GM19043 (cell line): ENCODE data around the gene SIPA1L3.

Experiments
- ATAC-seq: cut with Tn5 transposase; IDR thresholded peaks from one replicate; pipeline ENCODE4 v1.9.1; 2021; ENCODE audit warnings: low read depth; ENCODE audit not compliant: unreplicated experiment

Gene SIPA1L3

DNA sequence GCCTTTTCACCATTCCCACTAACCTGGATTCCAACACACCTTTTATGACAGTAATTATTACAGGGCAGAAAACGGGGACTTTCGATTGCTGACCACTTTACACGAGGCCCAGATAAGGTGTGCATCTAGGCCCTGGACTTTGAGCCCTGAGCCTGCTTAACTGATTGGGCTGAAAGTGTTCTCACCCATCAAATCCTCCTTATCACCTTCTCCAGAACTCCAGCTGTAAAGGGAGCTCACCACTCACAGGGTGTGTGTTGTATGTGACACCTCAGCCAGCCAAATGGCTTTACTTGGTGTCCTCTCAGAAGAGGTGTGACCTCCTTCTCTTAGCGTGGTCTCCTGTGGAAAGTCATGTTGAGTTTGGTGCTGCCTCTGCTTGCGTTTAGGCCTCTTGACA, 36.5 kb downstream of the SIPA1L3 start:
- no peak for ATAC-seq

DNA sequence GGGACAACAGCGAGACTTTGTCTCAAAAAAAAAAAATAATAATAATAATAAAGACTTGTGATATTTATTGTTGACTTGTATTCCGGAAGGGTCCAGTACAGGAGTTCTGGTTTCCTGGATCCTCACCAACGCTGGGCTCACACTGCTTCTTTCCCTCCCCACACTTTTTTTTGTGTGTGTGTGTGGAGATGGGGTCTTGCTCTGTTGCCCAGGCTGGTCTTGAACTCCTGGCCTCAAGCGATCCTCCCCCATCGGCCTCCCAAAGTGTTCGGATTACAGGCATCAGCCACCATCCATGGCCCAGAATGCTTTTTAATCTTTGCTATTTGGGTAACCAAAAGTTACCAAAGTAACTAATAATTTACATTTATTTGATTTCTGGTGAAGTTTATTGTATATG, 39.1 kb downstream of the SIPA1L3 start:
- no peak for ATAC-seq

DNA sequence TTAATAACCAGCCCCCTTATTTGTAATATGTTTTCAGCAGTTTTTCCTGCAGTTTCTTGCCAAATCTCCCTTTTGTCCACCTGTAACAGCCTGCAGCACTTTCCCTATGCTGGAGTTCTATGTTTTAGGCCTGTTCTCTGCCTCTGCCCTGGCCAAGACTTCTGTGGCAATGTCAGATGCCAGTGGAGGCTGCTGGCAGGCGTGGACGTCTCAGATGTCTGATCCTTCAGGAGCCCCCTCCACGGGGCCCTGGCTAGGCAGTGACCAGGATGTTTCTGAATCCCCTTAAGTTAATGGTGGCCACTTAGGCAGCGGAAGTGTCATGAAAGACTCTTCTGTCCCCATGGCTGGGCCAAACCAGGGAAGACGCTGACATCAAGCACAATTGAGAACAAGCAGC, 40.8 kb downstream of the SIPA1L3 start:
- no peak for ATAC-seq

DNA sequence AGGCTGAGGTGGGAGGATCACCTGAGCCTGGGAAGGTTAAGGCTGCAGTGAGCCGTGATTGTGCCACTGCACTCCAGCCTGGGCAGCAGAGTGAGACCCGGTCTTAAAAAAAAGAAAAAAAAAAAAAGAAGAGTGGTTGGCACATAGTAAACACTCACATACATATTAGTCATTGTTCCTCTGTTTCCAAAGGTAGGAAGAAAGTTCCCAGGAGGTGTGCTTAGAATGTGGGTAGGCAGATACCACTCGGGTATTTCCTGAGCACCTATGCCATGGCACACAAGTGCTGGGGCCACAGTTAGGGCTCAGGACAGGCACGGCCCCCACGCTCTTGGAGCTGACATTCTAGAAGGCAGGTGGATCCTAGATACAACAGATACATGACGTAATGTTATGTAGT, 41.4 kb downstream of the SIPA1L3 start:
- no peak for ATAC-seq

DNA sequence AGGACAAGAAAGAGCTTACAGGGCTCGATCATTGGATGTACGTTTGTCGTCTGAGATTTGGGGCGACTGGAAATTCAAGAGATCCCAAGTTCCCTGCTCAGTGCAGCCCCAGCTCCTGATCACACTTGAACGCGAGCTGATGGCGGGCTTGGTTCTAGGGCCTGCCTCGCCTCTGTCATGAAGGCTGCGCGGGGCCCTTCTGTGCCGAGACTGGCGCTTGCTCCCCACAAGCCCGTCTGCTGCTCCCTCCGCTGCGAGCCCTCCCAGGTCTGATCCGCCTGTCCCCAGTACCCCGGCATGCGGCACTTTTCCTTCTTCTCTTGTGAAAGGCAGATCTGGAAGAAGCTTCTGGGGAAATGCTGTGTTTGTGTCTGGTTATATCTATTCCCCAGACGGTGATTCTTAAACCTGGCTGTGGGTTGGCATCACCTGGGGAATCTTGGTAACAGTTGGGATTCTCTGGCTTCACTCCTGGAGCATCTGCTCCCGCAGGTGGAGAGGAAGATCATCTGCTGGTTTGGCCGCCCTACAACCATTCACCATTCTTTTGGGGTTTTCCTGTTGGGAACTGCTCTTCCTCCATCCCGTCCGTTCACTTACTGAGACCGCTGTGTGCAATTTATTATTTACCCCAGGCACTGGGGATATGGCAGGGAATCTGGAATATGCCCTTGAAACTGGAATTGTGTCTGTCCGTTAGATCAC, 43.6 kb downstream of the SIPA1L3 start:
- no peak for ATAC-seq

DNA sequence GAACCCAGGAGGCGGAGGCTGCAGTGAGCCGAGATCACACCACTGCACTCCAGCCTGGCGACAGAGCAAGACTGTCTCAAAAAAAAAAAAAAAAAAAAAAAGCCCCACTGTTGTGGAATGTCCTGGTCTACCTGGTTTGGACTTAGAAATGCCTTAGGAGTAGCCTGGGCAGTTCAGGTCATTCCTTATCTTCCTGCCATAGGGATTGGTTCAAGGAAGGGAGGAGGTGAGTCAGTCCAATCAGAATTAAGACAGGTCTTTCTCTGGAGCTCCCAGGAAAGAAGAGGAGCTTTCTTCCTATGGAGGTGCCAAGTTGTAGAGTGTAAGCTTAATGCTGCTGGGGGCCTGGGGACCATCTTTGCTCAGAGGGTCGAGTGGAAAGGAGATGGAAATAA, 44.8 kb downstream of the SIPA1L3 start:
- no peak for ATAC-seq

DNA sequence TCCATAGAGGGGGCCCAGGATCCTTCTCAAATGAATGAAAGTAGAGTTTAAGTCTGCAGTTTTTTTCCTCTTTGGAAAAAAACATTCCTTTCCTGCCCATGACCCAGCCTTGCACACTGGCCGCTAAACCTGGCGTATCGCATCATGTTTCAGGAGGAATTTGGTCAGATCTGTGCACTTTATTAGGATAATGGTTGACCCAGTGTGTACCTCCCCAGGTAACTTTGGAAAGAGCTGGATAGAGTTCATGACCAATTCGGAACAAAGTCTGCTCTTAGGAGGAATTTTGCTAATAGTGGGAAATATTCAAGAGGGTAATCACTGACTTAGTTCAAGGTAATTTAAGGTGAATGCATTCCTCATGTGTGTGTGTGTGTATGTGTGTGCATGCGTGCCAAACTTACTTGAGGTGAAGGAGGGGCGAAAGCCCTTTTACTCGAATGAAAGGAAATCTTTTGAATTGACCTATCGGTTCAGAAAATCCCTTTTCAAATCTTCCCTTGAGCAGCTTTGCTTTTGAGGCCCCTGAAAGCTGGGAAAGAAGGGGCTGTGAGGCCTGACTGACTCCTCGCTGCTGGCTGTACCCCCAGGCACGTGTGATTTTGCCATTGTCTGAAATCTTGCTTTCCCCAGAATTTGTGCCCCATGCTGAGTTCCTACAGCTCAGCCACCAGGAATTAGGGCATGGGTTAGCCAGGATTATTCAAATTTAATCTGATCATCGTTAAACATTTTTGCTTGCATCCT, 46.3 kb downstream of the SIPA1L3 start:
- ATAC-seq = no peak

DNA sequence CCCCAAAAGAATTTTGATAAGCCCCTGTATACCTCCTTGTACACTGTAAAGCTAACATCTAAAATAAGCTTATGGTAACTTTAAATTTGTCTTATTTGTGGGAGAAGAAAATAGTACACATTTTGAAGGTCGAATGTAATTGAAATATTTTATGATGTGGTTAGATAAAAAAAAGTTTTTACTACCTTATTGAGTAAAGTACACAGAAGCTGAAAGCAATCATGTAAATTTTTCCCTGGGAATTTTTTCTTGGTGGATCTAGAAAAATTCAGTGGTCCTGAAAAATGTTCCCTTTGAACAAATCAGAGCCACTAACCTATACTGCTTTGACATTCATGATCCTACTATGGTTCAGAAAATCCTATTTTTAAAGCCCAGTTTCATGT, 46.9 kb downstream of the SIPA1L3 start:
- no peak for ATAC-seq

DNA sequence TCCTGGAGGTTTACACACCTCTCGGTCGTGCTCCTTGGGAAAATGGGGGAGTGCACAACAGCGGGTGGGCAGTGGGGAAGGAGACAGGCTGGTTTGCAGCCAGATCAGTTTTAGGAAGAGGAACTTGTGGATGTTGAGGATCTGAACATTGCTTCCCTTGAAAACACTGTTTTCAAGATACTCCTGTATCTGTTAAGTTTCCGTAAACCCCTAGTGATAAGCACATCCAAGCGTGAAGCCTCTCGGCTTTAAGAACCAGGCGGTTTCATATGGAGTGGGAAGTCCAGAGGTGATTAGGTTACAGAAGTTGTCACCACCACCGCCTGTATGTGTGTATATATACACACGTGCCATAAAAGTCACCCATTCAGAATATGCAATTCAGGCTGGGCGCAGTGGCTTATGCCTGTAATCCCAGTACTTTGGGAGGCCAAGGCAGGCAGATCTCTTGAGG, 47.4 kb downstream of the SIPA1L3 start:
- ATAC-seq = no peak

DNA sequence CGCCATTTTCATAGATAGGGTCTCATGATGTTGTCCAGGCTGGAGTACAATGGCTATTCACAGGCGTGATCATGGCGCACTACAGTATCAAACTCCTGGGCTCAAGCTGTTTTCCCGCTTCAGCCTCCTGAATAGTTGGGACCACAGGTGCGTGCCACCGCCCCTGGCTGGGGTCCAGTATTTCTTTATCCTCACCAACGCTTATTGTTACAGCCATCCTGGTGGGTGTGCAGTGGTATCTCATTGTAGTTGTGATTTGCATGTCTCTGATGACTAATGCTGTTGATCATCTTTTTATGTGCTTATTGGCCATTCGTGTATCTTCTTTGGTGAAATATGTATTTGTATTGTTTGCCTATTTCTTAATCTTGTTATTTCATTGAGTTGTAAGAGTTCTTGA, 49.0 kb downstream of the SIPA1L3 start:
- no peak for ATAC-seq

DNA sequence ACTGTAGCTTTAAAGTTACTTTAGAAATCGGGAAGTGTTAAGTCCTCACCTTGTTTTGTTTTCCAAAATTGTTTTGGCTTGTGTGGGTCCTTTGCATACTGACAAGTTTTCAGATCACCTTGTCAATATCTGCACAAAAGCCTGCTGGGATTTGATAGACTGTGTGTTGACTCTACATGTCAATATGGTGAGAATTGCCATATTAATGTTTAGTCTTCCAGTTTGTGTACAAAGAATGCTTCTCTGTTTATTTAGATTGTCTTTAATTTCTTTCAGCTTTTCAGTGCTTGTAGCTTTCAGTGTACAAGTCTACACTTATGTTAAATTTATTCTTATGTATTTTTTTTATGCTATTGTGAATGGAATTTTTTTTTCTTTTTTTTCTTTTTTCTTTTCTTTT, 50.2 kb downstream of the SIPA1L3 start:
- no peak for ATAC-seq

DNA sequence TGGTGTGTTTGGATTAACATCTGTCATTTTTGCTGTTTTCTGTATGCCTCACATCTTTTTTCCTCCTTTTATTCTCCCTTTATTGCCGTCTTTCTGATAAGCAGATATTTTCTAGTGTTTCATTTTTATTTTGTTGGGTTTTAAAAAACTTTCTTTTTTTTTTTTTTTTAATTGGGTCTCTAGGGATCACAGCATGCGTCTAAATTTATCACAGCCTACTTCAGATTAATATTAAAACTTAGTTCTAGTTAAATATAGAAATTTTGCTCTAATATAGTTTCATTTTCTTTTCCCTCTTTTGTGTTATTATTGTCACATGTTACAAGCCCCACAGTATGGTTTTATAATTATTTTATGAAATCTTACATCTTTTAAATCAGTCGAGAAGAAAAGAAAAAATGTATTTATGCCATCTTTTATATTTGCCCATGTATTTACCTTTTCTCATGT, 52.7 kb downstream of the SIPA1L3 start:
- no peak for ATAC-seq

DNA sequence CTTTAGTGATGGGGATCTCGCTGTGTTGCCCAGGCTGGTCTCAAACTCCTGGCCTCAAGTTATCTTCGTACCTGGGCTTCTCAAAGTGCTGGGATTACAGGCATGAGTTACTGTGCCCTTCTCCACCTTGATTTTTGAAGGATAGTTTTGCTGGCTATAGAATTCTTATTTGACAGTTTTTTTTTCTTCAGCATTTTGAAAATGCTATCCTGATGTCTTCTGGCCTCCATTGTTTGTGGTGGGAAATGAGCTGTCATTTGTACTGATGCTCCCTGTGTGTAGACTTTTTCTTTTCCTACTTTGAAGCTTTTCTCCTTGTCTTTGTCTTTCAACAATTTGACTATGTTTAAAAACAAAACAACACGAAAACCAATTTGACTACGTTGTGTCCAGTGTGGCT, 54.2 kb downstream of the SIPA1L3 start:
- no peak for ATAC-seq

DNA sequence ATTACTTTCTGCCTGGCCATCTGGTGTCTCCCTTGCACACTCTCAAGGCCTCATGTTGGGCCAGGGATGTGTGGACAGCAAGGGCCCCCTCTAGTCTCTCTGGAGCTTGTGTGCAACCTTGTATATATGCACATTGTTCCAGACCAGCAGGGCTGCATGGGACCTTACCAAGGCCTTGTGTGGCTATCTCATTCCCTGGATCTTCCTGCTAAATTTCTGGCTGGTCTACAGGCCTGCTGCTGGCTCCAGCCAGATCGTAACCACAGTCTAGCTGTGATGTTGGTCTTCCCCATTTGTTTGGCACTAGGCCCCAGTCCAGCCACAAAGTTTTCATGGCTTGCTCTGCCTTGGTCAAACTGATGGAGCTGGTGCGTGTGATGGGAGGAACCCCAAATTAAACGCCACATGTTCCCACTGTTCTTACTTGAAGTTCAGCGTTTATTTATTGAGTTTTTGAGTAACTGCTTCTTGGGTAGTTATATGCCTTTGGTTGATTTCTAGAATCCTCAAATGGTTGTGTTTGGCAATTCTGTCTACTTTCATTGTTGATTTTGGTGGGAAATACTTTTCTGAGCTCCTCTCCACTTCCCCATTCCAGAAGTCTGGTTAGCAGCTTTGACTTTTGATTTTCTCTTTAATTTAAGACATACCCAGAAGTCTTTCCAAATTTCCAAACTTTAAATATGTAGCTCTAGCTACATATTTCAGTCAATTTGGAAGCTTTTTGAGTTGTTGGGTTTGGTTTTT, 56.4 kb downstream of the SIPA1L3 start:
- no peak for ATAC-seq

DNA sequence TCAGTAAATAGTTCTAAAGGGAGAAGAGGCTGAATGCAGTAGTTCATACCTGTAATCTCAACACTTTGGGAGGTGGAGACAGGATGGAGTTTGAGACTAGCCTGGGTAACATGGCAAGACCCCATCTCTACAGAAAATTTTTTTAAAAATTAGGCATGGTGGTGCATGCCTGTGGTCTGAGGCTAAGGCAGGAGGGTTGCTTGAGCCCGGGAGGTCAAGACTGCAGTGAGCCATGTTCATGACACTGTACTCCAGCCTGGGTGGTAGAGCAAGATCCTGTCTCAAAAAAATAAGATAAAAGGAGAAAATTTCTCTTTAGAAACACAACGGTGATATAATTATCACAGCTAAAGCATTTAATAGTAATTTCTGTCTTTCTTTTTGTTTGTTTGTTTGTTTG, 57.1 kb downstream of the SIPA1L3 start:
- ATAC-seq = no peak

DNA sequence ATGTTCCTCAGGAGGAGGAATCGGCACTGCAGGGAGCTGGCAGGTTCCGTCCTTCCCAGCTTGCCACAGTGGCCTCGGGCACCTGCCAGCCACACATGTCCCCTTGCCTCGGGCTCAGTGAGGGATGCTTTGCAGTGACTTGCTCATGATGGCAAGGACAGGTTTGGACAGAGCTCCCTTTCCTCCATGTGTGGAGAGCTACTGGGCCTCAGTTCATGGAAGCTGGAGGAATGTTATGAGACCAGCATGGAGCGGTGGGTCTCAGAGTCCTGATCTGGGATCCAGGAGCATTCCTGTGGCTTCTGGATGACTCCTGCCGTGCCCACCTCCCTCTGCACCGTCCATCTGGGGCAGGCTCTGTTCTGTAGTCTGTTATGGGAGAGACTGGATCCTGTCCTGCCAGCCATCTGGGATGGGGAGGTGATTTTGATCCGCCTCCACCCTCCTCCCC, 59.2 kb downstream of the SIPA1L3 start:
- ATAC-seq = no peak

DNA sequence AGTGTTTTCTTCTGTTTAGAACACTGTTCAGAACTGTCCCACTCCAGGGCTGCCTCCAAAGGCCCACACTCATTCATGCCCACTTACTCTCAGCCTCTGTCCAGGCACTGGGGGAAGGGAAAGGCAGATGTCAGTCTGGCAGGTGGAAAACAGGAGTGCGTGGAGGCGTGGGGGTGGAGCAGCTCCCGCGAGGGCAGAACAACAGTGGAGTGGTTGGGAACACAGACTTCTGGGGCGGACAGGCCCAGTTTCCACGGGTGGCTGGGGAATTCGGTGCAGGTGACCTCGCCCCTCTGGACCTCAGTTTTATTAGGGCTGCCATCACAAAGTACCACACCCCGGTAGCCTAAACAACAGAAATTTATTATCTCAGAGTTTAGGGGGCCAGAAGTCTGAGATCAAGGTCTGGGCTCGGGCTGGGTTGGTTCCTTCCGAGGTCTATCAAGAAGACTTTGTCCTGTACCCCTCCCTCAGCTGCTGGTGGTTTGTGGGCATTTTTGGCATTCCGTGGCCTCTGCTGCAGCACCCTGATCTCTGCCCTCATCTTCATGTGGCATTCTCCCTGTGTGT, 59.7 kb downstream of the SIPA1L3 start:
- ATAC-seq = no peak

DNA sequence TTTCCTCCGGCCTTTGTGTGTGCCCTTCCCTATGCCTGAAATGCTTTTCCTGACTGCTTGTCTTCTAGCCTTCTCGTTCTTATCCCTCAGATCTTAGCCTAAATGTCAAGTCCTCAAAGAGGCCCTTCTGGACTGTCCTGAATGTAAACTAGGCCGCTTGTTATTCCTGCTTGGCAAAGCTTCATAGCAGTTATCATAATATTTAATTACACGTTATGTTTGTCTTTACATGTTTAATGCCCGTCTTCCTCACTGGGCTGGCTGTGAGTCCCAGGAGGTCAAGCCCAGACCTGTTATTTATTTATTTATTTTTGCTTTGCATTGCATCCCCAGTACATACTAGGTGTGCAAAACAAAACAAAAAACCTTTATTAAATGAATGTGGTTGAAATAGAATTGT, 62.7 kb downstream of the SIPA1L3 start:
- no peak for ATAC-seq

DNA sequence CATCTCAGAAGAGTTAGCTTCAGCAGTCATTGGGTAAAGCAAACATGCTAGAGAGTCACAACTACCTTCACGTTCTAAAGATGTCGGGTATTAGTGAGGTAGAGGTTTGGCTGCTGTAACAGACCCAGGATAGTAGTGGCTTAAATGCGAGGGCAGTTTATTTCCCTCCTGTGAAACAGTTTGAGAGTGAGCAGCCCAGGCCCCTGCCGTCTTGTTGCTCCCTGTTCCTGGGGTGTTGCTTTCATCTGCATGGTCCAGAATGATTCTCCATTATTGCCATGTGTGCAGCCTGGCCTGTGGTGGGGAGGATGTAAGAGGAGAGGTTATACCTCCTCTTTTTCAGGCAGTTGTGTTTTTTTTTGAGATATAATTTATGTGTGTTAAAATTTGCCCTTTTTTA, 63.7 kb downstream of the SIPA1L3 start:
- no peak for ATAC-seq

DNA sequence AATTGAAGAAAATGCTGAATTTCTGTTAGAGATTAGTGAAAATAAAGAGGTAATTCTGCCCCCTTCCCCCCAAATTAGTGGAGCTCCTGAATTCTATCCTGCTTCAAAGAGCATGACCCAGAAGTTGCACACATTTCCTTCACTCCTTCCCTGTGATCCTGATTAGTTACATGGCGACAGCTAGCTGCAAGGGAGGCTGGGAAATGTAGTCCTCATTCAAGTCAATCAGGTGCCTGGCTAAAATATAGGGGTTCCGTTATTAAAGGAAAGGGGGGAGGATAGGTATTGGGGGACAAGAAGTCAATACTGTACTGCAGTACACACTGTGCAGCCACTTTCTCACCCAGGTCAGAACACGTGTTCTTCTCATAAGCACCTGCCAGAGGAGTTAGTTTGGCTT, 65.8 kb downstream of the SIPA1L3 start:
- no peak for ATAC-seq

DNA sequence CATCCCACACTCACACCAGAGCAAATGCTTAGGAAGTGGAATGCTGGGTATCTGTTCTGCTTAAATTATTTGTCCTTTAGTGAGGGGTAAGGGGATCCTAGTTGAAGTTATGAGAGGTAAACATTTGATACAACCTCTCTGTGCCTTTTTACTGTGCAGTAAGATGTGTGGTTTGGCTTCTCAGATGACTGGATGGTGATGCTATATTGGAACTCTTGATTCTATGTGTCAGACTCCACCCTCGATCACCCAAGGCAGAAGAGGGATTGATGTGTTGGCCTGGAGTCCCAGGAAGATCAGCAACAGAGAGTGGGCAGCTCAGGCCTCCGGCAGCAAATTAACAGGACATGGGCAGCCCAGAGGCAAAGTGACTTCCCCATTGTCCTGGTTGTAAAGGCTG, 66.7 kb downstream of the SIPA1L3 start:
- no peak for ATAC-seq
